BLaER1 treated with 17β-estradiol and CSF1 and Interleukin-3, amounts not matched to agents 10 nM and 100 nM (cell line): ENCODE data around the gene PRKG1.

Experiments
- H3K27ac ChIP-seq, 11 experiments: shearing (Covaris generic); formaldehyde crosslinking; 2 replicates each; pipeline ENCODE4 v1.8.1; 2022
- H3K27me3 ChIP-seq, 11 experiments: shearing (Covaris generic); formaldehyde crosslinking; 2 replicates each; pipeline ENCODE4 v1.8.1; 2022
- H3K36me3 ChIP-seq, 11 experiments: shearing (Covaris generic); formaldehyde crosslinking; 2 replicates each; pipeline ENCODE4 v1.8.1; 2022
- H3K4me1 ChIP-seq, 10 experiments: shearing (Covaris generic); formaldehyde crosslinking; 2 replicates each; pipeline ENCODE4 v1.8.1; 2022
- H3K4me2 ChIP-seq, 11 experiments: shearing (Covaris generic); formaldehyde crosslinking; 2 replicates each; pipeline ENCODE4 v1.8.1; 2022
- H3K4me3 ChIP-seq, 10 experiments: shearing (Covaris generic); formaldehyde crosslinking; 2 replicates each; pipeline ENCODE4 v1.8.1; 2022
- H3K9ac ChIP-seq, 11 experiments: shearing (Covaris generic); formaldehyde crosslinking; 2 replicates each; pipeline ENCODE4 v1.8.1; 2022
- H3K9me3 ChIP-seq, 11 experiments: shearing (Covaris generic); formaldehyde crosslinking; replicated peaks in 1 of 11; 2 replicates each; pipeline ENCODE4 v1.8.1; 2022
- H4K20me1 ChIP-seq, 11 experiments: shearing (Covaris generic); formaldehyde crosslinking; 2 replicates each; pipeline ENCODE4 v1.8.1; 2022
- Cebpa-rat ChIP-seq, 11 experiments: shearing (Covaris generic); IDR thresholded peaks; 2 replicates each; pipeline ENCODE4 v1.8.1; 2022

Gene PRKG1

DNA sequence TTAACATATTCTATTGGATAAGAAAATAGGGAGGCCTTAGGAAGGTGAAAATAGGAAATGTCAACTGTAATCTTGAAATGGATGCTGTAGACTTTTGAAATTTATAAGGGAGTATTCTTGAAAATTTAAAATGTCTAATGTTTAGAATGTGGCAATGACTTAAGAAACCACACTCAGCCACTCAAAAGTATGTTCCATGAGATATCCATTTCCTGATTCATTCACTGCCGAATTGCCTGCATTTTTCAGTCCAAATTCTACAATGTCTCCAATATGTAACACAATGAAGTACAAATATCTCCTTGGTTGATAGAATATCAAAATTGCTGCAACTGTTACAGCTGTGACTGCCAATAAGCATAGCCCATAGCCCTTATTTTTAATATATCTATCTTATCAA, 25.9 kb downstream of the PRKG1 start:
- Histone ChIP-seq H3K27ac (no peak overlapping the region), H3K4me2 (no peak overlapping the region), H3K36me3 (no peaks in the 10 kb centered on the region), H4K20me1 (no peaks in the 10 kb centered on the region), H3K9ac (no peak overlapping the region), H3K4me3 (no peak overlapping the region), H3K9me3 (no peaks in the 10 kb centered on the region), H3K27me3 (no peaks in the 10 kb centered on the region), H3K4me1 (no peaks in the 10 kb centered on the region)
- no peak for TF ChIP-seq Cebpa-rat (IDR thresholded peaks at IDR 0.05)

DNA sequence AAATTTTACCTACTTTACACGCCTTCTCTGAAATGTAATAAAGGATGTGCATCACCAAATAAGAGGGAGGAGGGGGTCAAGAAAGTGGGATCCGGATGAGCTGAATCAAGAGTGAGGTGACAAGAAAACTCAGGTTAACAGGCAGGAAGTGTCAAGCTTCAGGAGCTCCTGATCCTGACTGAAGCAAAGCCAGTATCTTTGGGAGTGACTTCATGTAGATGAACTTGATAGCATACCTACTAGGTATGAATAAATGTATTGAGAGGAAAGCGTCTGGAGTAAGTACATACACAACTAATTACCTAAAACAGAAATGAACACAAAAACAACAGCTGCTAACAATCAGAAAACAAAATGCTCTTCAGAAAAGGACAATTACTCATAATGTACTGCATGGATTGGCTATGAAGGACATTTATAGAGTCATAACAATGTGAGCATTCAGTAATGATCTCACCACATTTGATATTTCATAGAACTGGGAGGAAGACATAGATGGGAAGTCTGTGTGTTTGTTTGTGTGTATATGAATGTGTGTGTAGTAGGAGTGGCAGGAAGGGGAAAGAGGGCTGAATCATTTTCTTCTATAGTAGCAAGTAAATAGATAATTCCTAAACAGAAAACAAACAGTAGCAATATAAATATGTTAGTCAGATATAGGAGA, 29.4 kb downstream of the PRKG1 start:
- H3K36me3 ChIP-seq, result no peaks in the 10 kb centered on the region
- no peak overlapping the region for H3K9ac ChIP-seq
- no peak overlapping the region for H3K4me2 ChIP-seq
- no peaks in the 10 kb centered on the region for H3K9me3 ChIP-seq
- no peak overlapping the region for H3K27ac ChIP-seq
- H3K27me3 ChIP-seq, result no peaks in the 10 kb centered on the region
- no peaks in the 10 kb centered on the region for H4K20me1 ChIP-seq
- H3K4me1 ChIP-seq, result no peaks in the 10 kb centered on the region
- TF ChIP-seq Cebpa-rat (IDR thresholded peaks at IDR 0.05), result no peak
- H3K4me3 ChIP-seq, result no peak overlapping the region

GRCh38 chr10:51106311-51106945, 32.1 kb downstream of the PRKG1 start:
- Histone ChIP-seq H3K36me3 (no peaks in the 10 kb centered on the region), H3K4me2 (no peak overlapping the region), H3K27me3 (no peaks in the 10 kb centered on the region), H3K9ac (no peak overlapping the region), H3K4me1 (no peaks in the 10 kb centered on the region), H3K27ac (no peak overlapping the region), H3K9me3 (no peaks in the 10 kb centered on the region), H4K20me1 (no peaks in the 10 kb centered on the region), H3K4me3 (no peak overlapping the region)
- TF ChIP-seq Cebpa-rat (IDR thresholded peaks at IDR 0.05), result no peak

DNA sequence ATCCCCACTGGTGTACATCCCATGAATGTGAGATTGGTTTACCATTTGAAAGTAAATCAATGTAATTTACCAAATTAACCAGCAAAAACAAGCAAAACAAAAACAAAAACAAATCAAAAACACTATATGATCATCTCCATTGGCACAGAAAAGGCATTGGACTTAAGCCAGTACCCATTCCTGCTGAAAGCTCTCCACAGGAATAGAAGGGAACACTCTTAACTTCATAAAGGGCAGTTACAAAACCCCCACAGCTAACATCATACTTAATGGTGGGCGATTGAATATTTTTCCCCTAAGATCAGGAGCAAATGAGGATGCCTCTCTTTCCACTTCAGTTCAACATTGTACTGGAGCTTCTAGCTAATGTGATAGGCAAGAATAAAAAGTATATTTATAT, 34.1 kb downstream of the PRKG1 start:
- Histone ChIP-seq H3K36me3 (no peaks in the 10 kb centered on the region), H3K9me3 (no peaks in the 10 kb centered on the region), H3K9ac (no peak overlapping the region), H4K20me1 (no peaks in the 10 kb centered on the region), H3K4me3 (no peak overlapping the region), H3K4me1 (no peaks in the 10 kb centered on the region), H3K4me2 (no peak overlapping the region), H3K27ac (no peak overlapping the region), H3K27me3 (no peaks in the 10 kb centered on the region)
- TF ChIP-seq Cebpa-rat (IDR thresholded peaks at IDR 0.05), result no peak

DNA sequence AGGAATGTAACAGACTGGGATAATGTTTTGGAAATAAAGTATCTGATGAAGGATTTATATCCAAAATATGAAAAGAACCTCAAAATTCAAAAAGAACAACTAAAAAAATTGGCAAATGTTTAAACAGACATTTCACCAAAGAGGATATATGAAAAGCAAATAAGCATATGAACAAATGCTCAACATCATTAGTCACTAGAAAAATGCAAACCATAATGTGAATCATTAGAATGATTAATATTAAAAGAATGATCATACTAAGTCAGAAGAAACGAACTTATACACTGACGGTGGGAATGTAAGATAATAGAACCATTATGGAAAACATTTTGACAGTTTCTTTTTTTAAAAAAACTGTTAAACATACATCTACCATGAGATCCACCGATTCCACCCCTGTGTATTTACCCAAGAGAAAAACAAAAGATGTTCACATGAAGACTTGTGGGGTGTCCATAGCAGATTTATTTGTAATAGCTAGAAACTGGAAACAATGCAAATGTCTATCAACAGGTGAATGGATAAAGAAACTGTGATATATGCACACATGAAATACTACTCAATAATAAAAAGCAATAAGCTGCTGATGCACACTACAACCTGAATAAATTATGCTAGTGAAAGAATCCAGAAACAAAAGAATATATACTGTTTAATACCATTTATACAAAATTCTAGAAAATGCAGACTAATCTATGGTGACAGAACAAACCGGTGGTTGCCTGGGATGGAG, 35.7 kb downstream of the PRKG1 start:
- H3K9me3 ChIP-seq, result no peaks in the 10 kb centered on the region
- no peak for TF ChIP-seq Cebpa-rat (IDR thresholded peaks at IDR 0.05)
- H3K36me3 ChIP-seq, result no peaks in the 10 kb centered on the region
- no peak overlapping the region for H3K4me3 ChIP-seq
- no peak overlapping the region for H3K27ac ChIP-seq
- no peaks in the 10 kb centered on the region for H3K27me3 ChIP-seq
- H3K4me1 ChIP-seq, result no peaks in the 10 kb centered on the region
- no peaks in the 10 kb centered on the region for H4K20me1 ChIP-seq
- no peak overlapping the region for H3K9ac ChIP-seq
- no peak overlapping the region for H3K4me2 ChIP-seq

DNA sequence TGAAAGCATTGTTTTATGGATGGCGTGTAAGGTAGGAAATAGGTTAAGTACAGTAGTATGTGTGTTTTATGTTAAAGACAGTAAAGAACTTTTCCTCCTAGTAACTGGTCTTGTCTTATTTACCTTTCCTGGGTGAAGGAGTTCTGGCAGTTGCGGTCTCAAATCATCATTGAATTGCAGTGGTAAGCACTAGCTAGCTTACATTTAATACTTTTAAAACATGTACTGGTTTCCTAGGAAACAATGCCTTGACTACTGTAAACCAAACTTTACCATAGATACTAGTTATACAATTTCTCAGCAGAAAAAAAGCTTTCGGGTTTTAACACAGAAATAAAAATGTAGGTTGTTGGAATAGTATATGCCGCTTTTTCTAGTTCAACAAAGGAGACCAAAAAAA, 37.7 kb downstream of the PRKG1 start:
- Histone ChIP-seq H3K9ac (no peak overlapping the region), H4K20me1 (no peaks in the 10 kb centered on the region), H3K36me3 (no peaks in the 10 kb centered on the region), H3K27ac (no peak overlapping the region), H3K4me2 (no peak overlapping the region), H3K27me3 (no peaks in the 10 kb centered on the region), H3K4me1 (no peaks in the 10 kb centered on the region), H3K9me3 (no peaks in the 10 kb centered on the region), H3K4me3 (no peak overlapping the region)
- no peak for TF ChIP-seq Cebpa-rat (IDR thresholded peaks at IDR 0.05)

DNA sequence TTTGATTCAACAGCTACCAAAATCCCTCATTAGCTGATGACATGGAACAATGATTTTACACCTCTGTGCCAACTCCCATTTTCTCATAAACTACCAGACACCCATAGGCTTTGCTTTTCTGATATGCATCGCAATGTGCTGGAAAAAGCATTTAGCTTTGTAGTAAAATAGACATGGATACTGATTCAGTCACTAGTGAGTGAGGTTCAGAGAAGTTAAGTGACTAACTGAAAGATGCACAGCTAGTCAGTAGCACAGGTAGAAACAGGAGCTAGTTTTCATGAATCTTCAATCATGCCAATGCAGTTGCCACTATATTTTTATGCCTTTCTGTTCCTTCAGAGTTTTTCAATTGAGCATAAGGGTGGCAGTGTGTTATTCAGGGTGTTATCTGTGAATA, 38.7 kb downstream of the PRKG1 start:
- H3K9me3 ChIP-seq, result no peaks in the 10 kb centered on the region
- no peak overlapping the region for H3K4me3 ChIP-seq
- no peaks in the 10 kb centered on the region for H3K27me3 ChIP-seq
- H3K4me1 ChIP-seq, result peaks cover 0 to 9% (median 0%) of the 10 kb centered on the region in 10 experiments; a peak in 3 of 20 replicates
- no peak overlapping the region for H3K9ac ChIP-seq
- no peak overlapping the region for H3K4me2 ChIP-seq
- no peak for TF ChIP-seq Cebpa-rat (IDR thresholded peaks at IDR 0.05)
- no peak overlapping the region for H3K27ac ChIP-seq
- no peaks in the 10 kb centered on the region for H4K20me1 ChIP-seq
- no peaks in the 10 kb centered on the region for H3K36me3 ChIP-seq

GRCh38 chr10:51117053-51117660, 42.9 kb downstream of the PRKG1 start:
- no peak for TF ChIP-seq Cebpa-rat (IDR thresholded peaks at IDR 0.05)
- Histone ChIP-seq H3K36me3 (no peaks in the 10 kb centered on the region), H3K9me3 (no peaks in the 10 kb centered on the region), H4K20me1 (no peaks in the 10 kb centered on the region), H3K9ac (no peak overlapping the region), H3K27ac (no peak overlapping the region), H3K4me1 (peaks cover 0 to 21% (median 3%) of the 10 kb centered on the region in 10 experiments; a peak in 8 of 20 replicates), H3K4me3 (no peak overlapping the region), H3K27me3 (no peaks in the 10 kb centered on the region), H3K4me2 (no peak overlapping the region)

GRCh38 chr10:51117794-51118193, 43.5 kb downstream of the PRKG1 start:
- H4K20me1 ChIP-seq, result no peaks in the 10 kb centered on the region
- H3K36me3 ChIP-seq, result no peaks in the 10 kb centered on the region
- H3K4me3 ChIP-seq, result no peak overlapping the region
- peaks cover 0 to 21% (median 3%) of the 10 kb centered on the region in 10 experiments; a peak in 8 of 20 replicates for H3K4me1 ChIP-seq
- no peaks in the 10 kb centered on the region for H3K9me3 ChIP-seq
- no peak overlapping the region for H3K4me2 ChIP-seq
- no peaks in the 10 kb centered on the region for H3K27me3 ChIP-seq
- TF ChIP-seq Cebpa-rat (IDR thresholded peaks at IDR 0.05), result no peak
- no peak overlapping the region for H3K27ac ChIP-seq
- H3K9ac ChIP-seq, result no peak overlapping the region
